ENCODE data around the gene SRRM3.

- TF ChIP-seq, protein P1, sequence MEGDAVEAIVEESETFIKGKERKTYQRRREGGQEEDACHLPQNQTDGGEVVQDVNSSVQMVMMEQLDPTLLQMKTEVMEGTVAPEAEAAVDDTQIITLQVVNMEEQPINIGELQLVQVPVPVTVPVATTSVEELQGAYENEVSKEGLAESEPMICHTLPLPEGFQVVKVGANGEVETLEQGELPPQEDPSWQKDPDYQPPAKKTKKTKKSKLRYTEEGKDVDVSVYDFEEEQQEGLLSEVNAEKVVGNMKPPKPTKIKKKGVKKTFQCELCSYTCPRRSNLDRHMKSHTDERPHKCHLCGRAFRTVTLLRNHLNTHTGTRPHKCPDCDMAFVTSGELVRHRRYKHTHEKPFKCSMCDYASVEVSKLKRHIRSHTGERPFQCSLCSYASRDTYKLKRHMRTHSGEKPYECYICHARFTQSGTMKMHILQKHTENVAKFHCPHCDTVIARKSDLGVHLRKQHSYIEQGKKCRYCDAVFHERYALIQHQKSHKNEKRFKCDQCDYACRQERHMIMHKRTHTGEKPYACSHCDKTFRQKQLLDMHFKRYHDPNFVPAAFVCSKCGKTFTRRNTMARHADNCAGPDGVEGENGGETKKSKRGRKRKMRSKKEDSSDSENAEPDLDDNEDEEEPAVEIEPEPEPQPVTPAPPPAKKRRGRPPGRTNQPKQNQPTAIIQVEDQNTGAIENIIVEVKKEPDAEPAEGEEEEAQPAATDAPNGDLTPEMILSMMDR (IDR thresholded peaks at IDR 0.05; ENCODE audit: low read depth, low read length, poor library complexity, severe bottlenecking): no peak
- no peak for TF ChIP-seq EZH2phosphoT487 (IDR thresholded peaks at IDR 0.05; ENCODE audit: borderline replicate concordance, low read length)
These were observed 63.6 kb downstream of the SRRM3 start for GRCh38 chr7:76265299-76265698.
